ENCODE data around the gene MPP1. TPM values are rescaled to one million over a fixed set of nuclear protein-coding genes. Genes with fewer than 3 reads are reported as not detected.

The MPP1 gene
- total and polyA plus RNA-seq, 2 donors, result 70.0 to 81.4 TPM

- Histone ChIP-seq H3K27me3 (ENCODE audit: control insufficient read depth in 2 of 2, insufficient read depth in 1 of 2, low read length in 1 of 2) (no peaks in the 10 kb centered on the region), H3K4me3 (ENCODE audit: low read length in 2 of 2) (no peak overlapping the region), H3K27ac (ENCODE audit: low read depth in 1 of 2, low read length in 1 of 2) (no peak overlapping the region), H3K4me1 (ENCODE audit: control insufficient read depth in 2 of 2, insufficient read depth in 2 of 2, low read length in 2 of 2) (peaks cover 2 to 17% of the 10 kb centered on the region in 2 donors), H3K9me3 (ENCODE audit: control insufficient read depth in 2 of 2, insufficient read depth in 1 of 2, low read length in 1 of 2) (no peaks in the 10 kb centered on the region), H3K36me3 (ENCODE audit: control insufficient read depth in 2 of 2, insufficient read depth in 2 of 2, low read length in 1 of 2) (peaks cover 5 to 30% of the 10 kb centered on the region in 2 donors)
- DNase-seq (ENCODE audit: low read depth in 6 of 9, low spot score in 9 of 9), result no peak
- 70% methylated on average over 4 of the region's 4 CpGs for WGBS
Measured at GRCh38 chrX:154791467-154791866, 13.8 kb downstream of the MPP1 start.

- peaks cover 0 to 31% of the 10 kb centered on the region in 2 donors for H3K4me1 ChIP-seq (ENCODE audit: control insufficient read depth in 2 of 2, insufficient read depth in 2 of 2, low read length in 2 of 2)
- no peak for DNase-seq (ENCODE audit: low read depth in 6 of 9, low spot score in 9 of 9)
- H3K27me3 ChIP-seq (ENCODE audit: control insufficient read depth in 2 of 2, insufficient read depth in 1 of 2, low read length in 1 of 2), result no peaks in the 10 kb centered on the region
- 58% methylated on average over 6 of the region's 6 CpGs for WGBS
- no peak overlapping the region for H3K4me3 ChIP-seq (ENCODE audit: low read length in 2 of 2)
- no peak overlapping the region for H3K27ac ChIP-seq (ENCODE audit: low read depth in 1 of 2, low read length in 1 of 2)
- H3K9me3 ChIP-seq (ENCODE audit: control insufficient read depth in 2 of 2, insufficient read depth in 1 of 2, low read length in 1 of 2), result no peaks in the 10 kb centered on the region
- peaks cover 24 to 51% of the 10 kb centered on the region in 2 donors for H3K36me3 ChIP-seq (ENCODE audit: control insufficient read depth in 2 of 2, insufficient read depth in 2 of 2, low read length in 1 of 2)
Measured at GRCh38 chrX:154785716-154786115, 19.6 kb downstream of the MPP1 start.

- 69% methylated on average over 13 of the region's 13 CpGs for WGBS
Measured at GRCh38 chrX:154784149-154784995, 20.9 kb downstream of the MPP1 start.

GRCh38 chrX:154780968-154781367 is 24.3 kb downstream of the MPP1 start:
- Histone ChIP-seq H3K36me3 (ENCODE audit: control insufficient read depth in 2 of 2, insufficient read depth in 2 of 2, low read length in 1 of 2) (peaks cover 57 to 73% of the 10 kb centered on the region in 2 donors), H3K27me3 (ENCODE audit: control insufficient read depth in 2 of 2, insufficient read depth in 1 of 2, low read length in 1 of 2) (no peaks in the 10 kb centered on the region), H3K27ac (ENCODE audit: low read depth in 1 of 2, low read length in 1 of 2) (no peak overlapping the region), H3K4me3 (ENCODE audit: low read length in 2 of 2) (no peak overlapping the region), H3K4me1 (ENCODE audit: control insufficient read depth in 2 of 2, insufficient read depth in 2 of 2, low read length in 2 of 2) (peaks cover 0 to 26% of the 10 kb centered on the region in 2 donors), H3K9me3 (ENCODE audit: control insufficient read depth in 2 of 2, insufficient read depth in 1 of 2, low read length in 1 of 2) (no peaks in the 10 kb centered on the region)
- WGBS, result 98% methylated on average over 9 of the region's 9 CpGs
- DNase-seq (ENCODE audit: low read depth in 6 of 9, low spot score in 9 of 9), result no peak

More at GRCh38 chrX:154784149-154784995, 20.9 kb downstream of the MPP1 start:
- peaks cover 0 to 31% of the 10 kb centered on the region in 2 donors for H3K4me1 ChIP-seq (ENCODE audit: control insufficient read depth in 2 of 2, insufficient read depth in 2 of 2, low read length in 2 of 2)
- no peaks in the 10 kb centered on the region for H3K9me3 ChIP-seq (ENCODE audit: control insufficient read depth in 2 of 2, insufficient read depth in 1 of 2, low read length in 1 of 2)
- H3K27me3 ChIP-seq (ENCODE audit: control insufficient read depth in 2 of 2, insufficient read depth in 1 of 2, low read length in 1 of 2), result no peaks in the 10 kb centered on the region
- H3K4me3 ChIP-seq (ENCODE audit: low read length in 2 of 2), result peak overlapping the region; percentile 5 to 34
- DNase-seq (ENCODE audit: low read depth in 6 of 9, low spot score in 9 of 9), result no peak
- peak overlapping the region; percentile 84 to 86 for H3K27ac ChIP-seq (ENCODE audit: low read depth in 1 of 2, low read length in 1 of 2)
- H3K36me3 ChIP-seq (ENCODE audit: control insufficient read depth in 2 of 2, insufficient read depth in 2 of 2, low read length in 1 of 2), result peaks cover 31 to 51% of the 10 kb centered on the region in 2 donors

- peaks cover 63 to 83% of the 10 kb centered on the region in 2 donors for H3K36me3 ChIP-seq (ENCODE audit: control insufficient read depth in 2 of 2, insufficient read depth in 2 of 2, low read length in 1 of 2)
- WGBS, result 98% methylated on average over 4 of the region's 4 CpGs
Measured at GRCh38 chrX:154779261-154779660, 26.0 kb downstream of the MPP1 start.

GRCh38 chrX:154776753-154777152 is 28.5 kb downstream of the MPP1 start:
- Histone ChIP-seq H3K9me3 (ENCODE audit: control insufficient read depth in 2 of 2, insufficient read depth in 1 of 2, low read length in 1 of 2) (no peaks in the 10 kb centered on the region), H3K4me1 (ENCODE audit: control insufficient read depth in 2 of 2, insufficient read depth in 2 of 2, low read length in 2 of 2) (no peaks in the 10 kb centered on the region), H3K4me3 (ENCODE audit: low read length in 2 of 2) (no peak overlapping the region), H3K27me3 (ENCODE audit: control insufficient read depth in 2 of 2, insufficient read depth in 1 of 2, low read length in 1 of 2) (no peaks in the 10 kb centered on the region), H3K27ac (ENCODE audit: low read depth in 1 of 2, low read length in 1 of 2) (no peak overlapping the region), H3K36me3 (ENCODE audit: control insufficient read depth in 2 of 2, insufficient read depth in 2 of 2, low read length in 1 of 2) (peaks cover 66 to 85% of the 10 kb centered on the region in 2 donors)
- 98% methylated on average over 2 of the region's 2 CpGs for WGBS
- no peak for DNase-seq (ENCODE audit: low read depth in 6 of 9, low spot score in 9 of 9)

More at GRCh38 chrX:154779261-154779660, 26.0 kb downstream of the MPP1 start:
- Histone ChIP-seq H3K9me3 (ENCODE audit: control insufficient read depth in 2 of 2, insufficient read depth in 1 of 2, low read length in 1 of 2) (no peaks in the 10 kb centered on the region), H3K27me3 (ENCODE audit: control insufficient read depth in 2 of 2, insufficient read depth in 1 of 2, low read length in 1 of 2) (no peaks in the 10 kb centered on the region), H3K4me1 (ENCODE audit: control insufficient read depth in 2 of 2, insufficient read depth in 2 of 2, low read length in 2 of 2) (peaks cover 0 to 11% of the 10 kb centered on the region in 2 donors), H3K27ac (ENCODE audit: low read depth in 1 of 2, low read length in 1 of 2) (no peak overlapping the region), H3K4me3 (ENCODE audit: low read length in 2 of 2) (no peak overlapping the region)
- DNase-seq (ENCODE audit: low read depth in 6 of 9, low spot score in 9 of 9), result no peak

GRCh38 chrX:154775419-154776349 is 29.6 kb downstream of the MPP1 start:
- peaks cover 57 to 80% of the 10 kb centered on the region in 2 donors for H3K36me3 ChIP-seq (ENCODE audit: control insufficient read depth in 2 of 2, insufficient read depth in 2 of 2, low read length in 1 of 2)
- no peaks in the 10 kb centered on the region for H3K27me3 ChIP-seq (ENCODE audit: control insufficient read depth in 2 of 2, insufficient read depth in 1 of 2, low read length in 1 of 2)
- WGBS, result 96% methylated on average over 15 of the region's 15 CpGs
- DNase-seq (ENCODE audit: low read depth in 6 of 9, low spot score in 9 of 9), result no peak
- H3K27ac ChIP-seq (ENCODE audit: low read depth in 1 of 2, low read length in 1 of 2), result peak overlapping the region in 1 of 2 donors; percentile 18
- H3K9me3 ChIP-seq (ENCODE audit: control insufficient read depth in 2 of 2, insufficient read depth in 1 of 2, low read length in 1 of 2), result no peaks in the 10 kb centered on the region
- H3K4me3 ChIP-seq (ENCODE audit: low read length in 2 of 2), result no peak overlapping the region
- H3K4me1 ChIP-seq (ENCODE audit: control insufficient read depth in 2 of 2, insufficient read depth in 2 of 2, low read length in 2 of 2), result no peaks in the 10 kb centered on the region

GRCh38 chrX:154774622-154775021 is 30.7 kb downstream of the MPP1 start:
- Histone ChIP-seq H3K36me3 (ENCODE audit: control insufficient read depth in 2 of 2, insufficient read depth in 2 of 2, low read length in 1 of 2) (peaks cover 57 to 81% of the 10 kb centered on the region in 2 donors), H3K4me3 (ENCODE audit: low read length in 2 of 2) (no peak overlapping the region), H3K27ac (ENCODE audit: low read depth in 1 of 2, low read length in 1 of 2) (no peak overlapping the region), H3K27me3 (ENCODE audit: control insufficient read depth in 2 of 2, insufficient read depth in 1 of 2, low read length in 1 of 2) (no peaks in the 10 kb centered on the region), H3K9me3 (ENCODE audit: control insufficient read depth in 2 of 2, insufficient read depth in 1 of 2, low read length in 1 of 2) (no peaks in the 10 kb centered on the region), H3K4me1 (ENCODE audit: control insufficient read depth in 2 of 2, insufficient read depth in 2 of 2, low read length in 2 of 2) (no peaks in the 10 kb centered on the region)
- DNase-seq (ENCODE audit: low read depth in 6 of 9, low spot score in 9 of 9), result no peak
- 94% methylated on average over 5 of the region's 5 CpGs for WGBS
